Measurements from ENCODE around the gene CFAP410.

DNA sequence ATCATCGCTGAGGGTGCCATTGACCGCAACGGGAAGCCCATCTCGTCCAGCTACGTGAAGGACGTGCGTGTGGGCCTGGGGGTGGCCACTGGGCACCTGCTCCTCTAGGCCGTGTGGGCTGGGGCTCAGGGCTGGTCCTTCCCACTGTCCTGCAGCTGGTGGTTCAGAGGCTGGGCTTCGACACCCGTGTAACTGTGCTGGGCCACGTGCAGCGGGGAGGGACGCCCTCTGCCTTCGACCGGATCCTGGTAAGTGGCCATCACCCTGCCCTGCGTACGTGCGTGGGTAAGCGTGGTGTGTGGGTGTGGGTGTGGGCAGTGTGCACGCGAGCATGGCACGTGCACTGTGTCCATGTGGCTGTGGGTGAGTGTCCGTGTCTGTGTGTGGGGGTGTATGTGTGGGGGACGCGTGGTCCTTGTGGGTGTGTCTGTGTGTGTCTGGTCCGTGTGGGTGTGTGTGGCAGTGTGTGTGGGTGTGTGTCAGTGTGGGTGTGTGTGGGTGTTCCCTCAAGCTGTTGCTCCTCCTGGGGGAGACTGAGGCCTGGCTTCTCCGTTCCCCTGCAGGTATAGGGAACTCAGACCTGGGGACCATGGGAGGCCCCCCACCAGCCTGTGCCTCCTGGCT is 22.8 kb downstream of the CFAP410 start:
- TF ChIP-seq, protein P1, sequence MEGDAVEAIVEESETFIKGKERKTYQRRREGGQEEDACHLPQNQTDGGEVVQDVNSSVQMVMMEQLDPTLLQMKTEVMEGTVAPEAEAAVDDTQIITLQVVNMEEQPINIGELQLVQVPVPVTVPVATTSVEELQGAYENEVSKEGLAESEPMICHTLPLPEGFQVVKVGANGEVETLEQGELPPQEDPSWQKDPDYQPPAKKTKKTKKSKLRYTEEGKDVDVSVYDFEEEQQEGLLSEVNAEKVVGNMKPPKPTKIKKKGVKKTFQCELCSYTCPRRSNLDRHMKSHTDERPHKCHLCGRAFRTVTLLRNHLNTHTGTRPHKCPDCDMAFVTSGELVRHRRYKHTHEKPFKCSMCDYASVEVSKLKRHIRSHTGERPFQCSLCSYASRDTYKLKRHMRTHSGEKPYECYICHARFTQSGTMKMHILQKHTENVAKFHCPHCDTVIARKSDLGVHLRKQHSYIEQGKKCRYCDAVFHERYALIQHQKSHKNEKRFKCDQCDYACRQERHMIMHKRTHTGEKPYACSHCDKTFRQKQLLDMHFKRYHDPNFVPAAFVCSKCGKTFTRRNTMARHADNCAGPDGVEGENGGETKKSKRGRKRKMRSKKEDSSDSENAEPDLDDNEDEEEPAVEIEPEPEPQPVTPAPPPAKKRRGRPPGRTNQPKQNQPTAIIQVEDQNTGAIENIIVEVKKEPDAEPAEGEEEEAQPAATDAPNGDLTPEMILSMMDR (IDR thresholded peaks at IDR 0.05), result no peak
- no peak for TF ChIP-seq EZH2 (IDR thresholded peaks at IDR 0.05; ENCODE audit: borderline replicate concordance, insufficient read depth, low read depth, low read length, poor library complexity, severe bottlenecking)

All from B cell (primary cell).